ENCODE data around the gene CXCL10. TPM values are rescaled to one million over a fixed set of nuclear protein-coding genes. Genes with fewer than 3 reads are reported as not detected.
A peak's percentile ranks its signal among the peaks of the same experiment; 100 is the strongest.

Gene CXCL10
- total and polyA plus RNA-seq, 2 of the 4 experiments (the other 2 are of a cell fraction), result 0.15 to 0.18 TPM

- dilution Hi-C loops (cut with HindIII; ENCODE audit: low sequenced_read_pairs, unreplicated experiment) (no loop called here), intact Hi-C loops (cut with micrococcal nuclease) (loop anchor here (1.0 kb wide), 2 partner anchors 74 to 158 kb away; partner anchors contain the start of gene NUP54), in situ Hi-C loops (cut with MboI; ENCODE audit: low sequenced_read_pairs) (no loop called here)
- peak overlapping the region; percentile 50 for H3K23ac ChIP-seq (ENCODE audit: low read depth, low read length)
- WGBS, 2 experiments (ENCODE audit: extremely low coverage in 2 of 2, insufficient read length in 1 of 2), result 0% methylated on average over 3 of the region's 20 CpGs; no CpG with 5 or more reads in 1 of the 2 experiments
- H3K18ac ChIP-seq (ENCODE audit: low read depth, low read length), result no peak overlapping the region
- peak overlapping the region; percentile 87 for H2AK9ac ChIP-seq (replicated peaks; ENCODE audit: low read depth, low read length, poor library complexity)
- H3K9ac ChIP-seq (ENCODE audit: low read depth, low read length), result peak overlapping the region; percentile 89
- no peak overlapping the region for H2BK15ac ChIP-seq (ENCODE audit: low read depth, low read length)
- H4K5ac ChIP-seq (ENCODE audit: low read depth, low read length), result peak overlapping the region; percentile 65
- BruUV-seq (replicated peaks), result no TSS peak
- peak overlapping the region; percentile 98 for H3K4me2 ChIP-seq (ENCODE audit: low read depth, low read length)
- H3K4me3 ChIP-seq (ENCODE audit: insufficient read depth, low read depth, low read length), result peak overlapping the region; percentile 86
- H3K9me3 ChIP-seq (ENCODE audit: control insufficient read depth, insufficient read depth, low read length), result no peaks in the 10 kb centered on the region
- peak overlapping the region; percentile 1; the same call in 1 of the 2 replicates for H2AK5ac ChIP-seq (ENCODE audit: low read depth, low read length)
- DNase-seq (peak; percentile 15), ATAC-seq (ENCODE audit: low read depth) (no peak)
- H3K27ac ChIP-seq (ENCODE audit: insufficient read depth, low read length), result peak overlapping the region; percentile 84
- peaks cover 26% of the 10 kb centered on the region for H4K20me1 ChIP-seq (ENCODE audit: insufficient read depth, low read length)
- H3K27me3 ChIP-seq (ENCODE audit: control insufficient read depth, insufficient read depth, low read length), result no peaks in the 10 kb centered on the region
- peaks cover 12 to 50% of the 10 kb centered on the region in 2 experiments; a peak in 3 of 4 replicates for H3K79me1 ChIP-seq (ENCODE audit: low read depth in 1 of 2, low read length in 2 of 2)
- TF ChIP-seq CTCF (conservative IDR thresholded peaks at IDR 0.05; ENCODE audit: low read depth, low read length) (no peak), RCOR1 (IDR thresholded peaks at IDR 0.05; ENCODE audit: insufficient replicate concordance, low read length) (no peak), USF2 (IDR thresholded peaks at IDR 0.05; ENCODE audit: low read depth, low read length) (no peak), CHD1 (IDR thresholded peaks at IDR 0.05; ENCODE audit: low read depth, low read length) (no peak), RFX5 (IDR thresholded peaks at IDR 0.05; ENCODE audit: low read depth, low read length) (no peak)
- peaks cover 2% of the 10 kb centered on the region for H3K4me1 ChIP-seq (ENCODE audit: control insufficient read depth, insufficient read depth, low read length)
- no peak overlapping the region for H2AFZ ChIP-seq (replicated peaks; ENCODE audit: low read length, poor library complexity)
- 0 out of 2 replicates have a peak overlapping the region, but pooled peaks have one; percentile 72 for H4K91ac ChIP-seq (ENCODE audit: insufficient read depth, low read depth, low read length)
- peak overlapping the region; percentile 86 to 92 for H4K8ac ChIP-seq (ENCODE audit: low read depth in 2 of 2, low read length in 2 of 2)
- H3K4ac ChIP-seq (ENCODE audit: low read depth, low read length), result peak overlapping the region; percentile 87
- CTCF ChIA-PET, result interaction anchor here (1.3 kb wide), 1 partner anchor 98 kb away, joined by 4 read pairs; no protein-coding TSS in a partner anchor
- H3K36me3 ChIP-seq (ENCODE audit: control insufficient read depth, insufficient read depth, low read length), result no peaks in the 10 kb centered on the region
- POLR2A ChIA-PET (ENCODE audit: unreplicated experiment), result interaction anchor here (0.6 kb wide), 1 partner anchor 10 kb away, joined by 3 read pairs; no protein-coding TSS in a partner anchor
- peak overlapping the region; percentile 67; the same call in 1 of the 2 replicates for H3K56ac ChIP-seq (ENCODE audit: extremely low read depth, insufficient read depth, low read length)
- H3K14ac ChIP-seq (replicated peaks; ENCODE audit: low read depth, low read length), result peak overlapping the region; percentile 82
- no peak overlapping the region for H2BK20ac ChIP-seq (ENCODE audit: low read depth, low read length)
- peak overlapping the region; percentile 4 for H2BK5ac ChIP-seq (ENCODE audit: low read depth, low read length, poor library complexity, severe bottlenecking)
- peaks cover 13% of the 10 kb centered on the region for H3K9me1 ChIP-seq (ENCODE audit: insufficient read depth, low read length)
- H2BK120ac ChIP-seq (ENCODE audit: low read depth, low read length), result no peak overlapping the region
These were observed 33.3 kb downstream of the CXCL10 start for GRCh38 chr4:75989846-75990528.
